Measurements from ENCODE around the gene NEURL2.

Gene NEURL2

DNA sequence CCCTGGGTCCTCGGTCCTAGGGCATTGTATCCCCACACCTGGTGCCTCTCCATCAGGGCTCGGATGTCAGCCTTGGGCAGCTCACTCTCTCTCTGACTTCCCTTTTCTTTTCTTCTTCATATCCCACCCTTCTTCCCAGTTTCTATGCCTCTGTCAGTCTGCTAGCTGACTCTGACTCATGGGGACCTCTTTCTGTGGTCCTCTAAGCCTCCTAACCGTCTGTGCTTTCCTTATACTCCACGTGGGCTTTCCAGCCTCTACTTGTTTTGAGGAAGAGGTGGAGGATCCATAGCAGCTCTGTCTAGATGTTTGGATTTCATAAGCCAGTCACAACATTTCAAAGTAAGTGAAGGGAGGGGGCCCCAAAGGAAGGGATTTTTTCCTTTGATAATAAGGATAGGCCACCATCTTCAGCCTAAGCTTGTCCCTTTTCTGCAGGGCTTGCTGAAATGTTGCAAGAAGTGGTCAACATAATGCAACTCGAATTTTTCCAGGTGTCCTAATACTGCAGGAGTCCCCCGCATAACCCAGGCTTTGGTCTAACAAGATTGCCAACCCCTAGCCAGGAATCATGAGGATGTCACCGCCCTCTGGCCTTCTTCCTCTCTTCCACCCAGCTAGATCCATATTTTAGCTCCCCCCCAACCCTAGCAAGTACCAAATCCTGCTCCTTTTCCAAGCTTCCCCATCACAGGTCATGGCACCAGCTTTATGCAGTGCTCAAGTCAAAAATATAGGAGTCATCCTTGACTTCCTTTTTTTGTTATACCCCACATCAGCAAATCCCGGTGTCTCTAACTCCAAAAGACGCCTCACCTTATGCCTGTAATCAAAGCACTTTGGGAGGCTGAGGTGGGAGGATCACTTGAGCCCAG, 29.7 kb upstream of the NEURL2 start:
- DNase-seq (ENCODE audit: extremely low spot score), result no peak
- TF ChIP-seq, protein P1, sequence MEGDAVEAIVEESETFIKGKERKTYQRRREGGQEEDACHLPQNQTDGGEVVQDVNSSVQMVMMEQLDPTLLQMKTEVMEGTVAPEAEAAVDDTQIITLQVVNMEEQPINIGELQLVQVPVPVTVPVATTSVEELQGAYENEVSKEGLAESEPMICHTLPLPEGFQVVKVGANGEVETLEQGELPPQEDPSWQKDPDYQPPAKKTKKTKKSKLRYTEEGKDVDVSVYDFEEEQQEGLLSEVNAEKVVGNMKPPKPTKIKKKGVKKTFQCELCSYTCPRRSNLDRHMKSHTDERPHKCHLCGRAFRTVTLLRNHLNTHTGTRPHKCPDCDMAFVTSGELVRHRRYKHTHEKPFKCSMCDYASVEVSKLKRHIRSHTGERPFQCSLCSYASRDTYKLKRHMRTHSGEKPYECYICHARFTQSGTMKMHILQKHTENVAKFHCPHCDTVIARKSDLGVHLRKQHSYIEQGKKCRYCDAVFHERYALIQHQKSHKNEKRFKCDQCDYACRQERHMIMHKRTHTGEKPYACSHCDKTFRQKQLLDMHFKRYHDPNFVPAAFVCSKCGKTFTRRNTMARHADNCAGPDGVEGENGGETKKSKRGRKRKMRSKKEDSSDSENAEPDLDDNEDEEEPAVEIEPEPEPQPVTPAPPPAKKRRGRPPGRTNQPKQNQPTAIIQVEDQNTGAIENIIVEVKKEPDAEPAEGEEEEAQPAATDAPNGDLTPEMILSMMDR (IDR thresholded peaks at IDR 0.05; ENCODE audit: control extremely low read depth, extremely low read depth, low read depth, missing control alignments), result no peak
- POLR2A ChIA-PET, result interaction anchor here (0.6 kb wide), 1 partner anchor 15 kb away, joined by 3 read pairs; no protein-coding TSS in a partner anchor
- CTCF ChIA-PET, result interaction anchor here (0.9 to 2.3 kb wide), 5 partner anchors 10 to 67 kb away, joined by 3 to 9 read pairs (median 3); no protein-coding TSS in a partner anchor

DNA sequence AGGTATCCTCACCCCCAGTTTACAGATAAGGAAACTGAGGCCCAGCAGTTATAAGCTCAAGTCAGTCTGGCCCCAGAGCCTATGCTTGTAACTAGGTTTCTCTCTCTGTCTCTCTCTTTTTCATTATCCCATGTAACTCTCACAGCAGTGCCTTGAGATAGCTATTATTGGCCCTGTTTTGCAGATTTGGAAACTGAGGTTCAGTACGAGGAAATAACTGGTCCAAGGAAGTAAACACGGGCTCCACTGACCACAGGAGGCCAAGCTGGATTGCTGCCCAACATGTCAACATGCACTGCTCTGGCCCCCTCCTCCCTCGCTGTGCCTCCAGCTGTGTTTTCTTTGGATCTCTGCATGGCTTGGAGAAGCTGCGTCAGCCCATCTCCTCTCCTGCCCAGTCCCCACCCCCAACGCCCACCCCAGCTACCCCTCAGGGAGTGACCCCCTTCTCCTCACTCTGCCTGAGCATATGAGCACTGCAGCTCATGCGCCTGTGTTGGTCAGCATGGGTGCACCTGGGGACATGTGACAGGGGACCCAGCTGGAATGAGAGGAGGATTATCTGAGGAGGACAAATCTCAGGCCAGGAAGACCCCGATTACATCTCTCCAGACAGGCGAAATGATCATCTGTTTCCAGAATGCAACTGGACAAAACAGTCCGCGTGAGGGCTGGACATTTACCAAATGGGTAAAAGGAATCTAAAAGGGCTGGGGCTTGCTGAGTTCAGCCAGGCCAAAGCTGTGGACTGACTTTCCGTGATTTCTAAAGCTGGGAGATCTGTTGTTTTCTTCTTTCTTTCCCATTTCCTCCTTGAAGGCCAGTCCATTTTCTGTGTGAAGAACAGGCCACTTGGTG, 28.8 kb upstream of the NEURL2 start:
- TF ChIP-seq, protein P1 (IDR thresholded peaks at IDR 0.05; ENCODE audit: control extremely low read depth, extremely low read depth, low read depth, missing control alignments), result no peak
- no peak for DNase-seq (ENCODE audit: extremely low spot score)
- ChIA-PET POLR2A (interaction anchor here (0.6 to 0.9 kb wide), 3 partner anchors 15 to 99 kb away, joined by 3 to 8 read pairs (median 3); no protein-coding TSS in a partner anchor), CTCF (interaction anchor here (0.9 to 2.3 kb wide), 6 partner anchors 9 to 51 kb away, joined by 3 to 9 read pairs (median 3); no protein-coding TSS in a partner anchor)

DNA sequence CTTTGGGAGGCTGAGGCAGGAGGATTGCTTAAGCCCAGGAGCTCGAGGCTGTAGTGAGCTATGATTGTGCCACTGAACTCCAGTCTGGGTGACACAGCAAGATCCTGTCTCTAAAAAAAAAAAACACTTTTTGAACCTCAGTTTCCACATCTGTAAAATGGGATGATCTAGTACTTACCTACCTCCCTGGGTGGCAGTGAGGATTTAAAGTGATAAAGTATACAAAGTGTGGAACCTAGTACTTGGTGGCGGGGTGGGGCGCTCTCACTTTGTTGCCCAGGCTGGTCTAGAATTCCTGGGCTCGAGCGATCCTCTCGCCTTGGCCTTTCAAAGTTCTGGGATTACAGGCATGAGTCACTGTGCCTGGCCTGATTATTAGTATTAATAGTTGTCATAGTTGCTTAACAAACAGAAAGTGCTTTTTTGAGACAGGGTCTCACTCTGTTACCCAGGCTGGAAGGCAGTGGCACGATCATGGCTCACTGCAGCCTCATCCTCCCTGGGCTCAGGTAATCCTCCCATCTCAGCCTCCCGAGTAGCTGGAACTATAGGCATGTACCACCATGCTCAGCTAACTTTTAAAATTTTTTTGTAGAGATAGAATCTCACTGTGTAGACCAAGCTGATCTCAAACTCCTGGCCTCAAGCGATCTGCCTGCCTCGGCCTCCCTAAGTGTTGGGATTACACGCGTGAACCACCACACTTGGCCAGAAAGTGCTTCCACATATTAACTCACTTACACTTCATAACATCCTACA, 27.9 kb upstream of the NEURL2 start:
- DNase-seq (ENCODE audit: extremely low spot score), result no peak
- TF ChIP-seq, protein P1 (IDR thresholded peaks at IDR 0.05; ENCODE audit: control extremely low read depth, extremely low read depth, low read depth, missing control alignments), result no peak
- POLR2A ChIA-PET, result interaction anchor here (0.5 to 0.9 kb wide), 2 partner anchors 16 kb away, joined by 4 to 8 read pairs; no protein-coding TSS in a partner anchor
- CTCF ChIA-PET, result interaction anchor here (0.9 to 2.3 kb wide), 6 partner anchors 8 to 22 kb away, joined by 3 to 9 read pairs (median 3); no protein-coding TSS in a partner anchor

DNA sequence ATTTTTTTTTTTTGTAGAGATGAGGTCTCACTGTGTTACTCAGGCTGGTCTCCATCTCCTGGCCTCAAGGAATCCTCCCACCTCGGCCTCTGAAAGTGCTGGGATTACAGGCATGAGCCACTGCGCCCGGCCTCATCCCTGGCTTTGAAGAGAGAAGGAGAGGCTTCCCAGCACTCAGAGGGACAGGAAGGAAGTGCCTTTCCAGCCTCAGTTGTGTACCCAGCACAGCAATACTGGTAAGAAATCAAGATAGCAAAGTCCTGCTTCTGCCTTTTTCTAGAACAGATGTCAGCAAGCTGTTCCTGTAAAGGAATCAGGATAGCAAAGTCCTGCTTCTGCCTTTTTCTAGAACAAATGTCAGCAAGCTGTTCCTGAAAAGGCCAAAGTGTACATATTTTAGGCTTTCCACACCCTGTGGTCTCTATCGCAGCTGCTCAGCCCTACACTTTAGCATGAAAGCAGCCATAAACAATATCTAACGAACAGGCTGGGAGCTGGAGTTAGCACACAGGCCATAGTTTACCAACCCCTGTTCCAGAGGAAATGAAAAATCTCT, 27.3 kb upstream of the NEURL2 start:
- ChIA-PET POLR2A (interaction anchor here (0.5 kb wide), 1 partner anchor 17 kb away, joined by 4 read pairs; no protein-coding TSS in a partner anchor), CTCF (interaction anchor here (0.9 to 2.3 kb wide), 4 partner anchors 13 to 51 kb away, joined by 3 to 7 read pairs (median 4); no protein-coding TSS in a partner anchor)
- DNase-seq (ENCODE audit: extremely low spot score), result no peak
- TF ChIP-seq, protein P1 (IDR thresholded peaks at IDR 0.05; ENCODE audit: control extremely low read depth, extremely low read depth, low read depth, missing control alignments), result no peak

DNA sequence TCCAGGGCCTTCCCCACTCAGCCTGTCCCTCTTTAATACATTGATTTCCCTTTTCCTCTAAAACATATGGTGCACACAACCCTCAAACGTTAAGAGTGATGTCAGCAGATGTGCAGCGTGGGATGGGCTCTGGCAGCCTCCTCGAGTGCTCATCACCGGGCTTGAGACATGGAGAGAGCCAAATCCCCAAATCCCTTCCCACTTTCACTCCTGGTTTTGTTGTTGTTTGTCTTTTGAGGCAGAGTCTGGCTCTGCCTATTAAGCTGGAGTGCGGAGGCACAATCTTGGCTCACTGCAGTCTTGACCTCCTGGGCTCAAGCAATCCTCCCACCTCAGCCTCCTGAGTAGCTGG, 26.8 kb upstream of the NEURL2 start:
- TF ChIP-seq, protein P1 (IDR thresholded peaks at IDR 0.05; ENCODE audit: control extremely low read depth, extremely low read depth, low read depth, missing control alignments), result no peak
- POLR2A ChIA-PET, result no interaction called here
- CTCF ChIA-PET, result interaction anchor here (0.7 to 1.3 kb wide), 4 partner anchors 11 to 52 kb away, joined by 3 to 4 read pairs (median 3); no protein-coding TSS in a partner anchor
- DNase-seq (ENCODE audit: extremely low spot score), result no peak
